Vagina (tissue), 2 donors: Measurements from ENCODE around the gene MIAT. TPM values are rescaled to one million over a fixed set of nuclear protein-coding genes. Genes with fewer than 3 reads are reported as not detected.

Source experiments
- DNase-seq, 2 donors: peaks; one replicate each; pipeline ENCODE4 v3.0.0-alpha.2; 2017; ENCODE audit errors: extremely low spot score in 2 of 2
- H3K27ac ChIP-seq: fragments of 200-600 bp; sonication (generic); one replicate; pipeline ENCODE4 v1.5.1; 2019
- H3K27me3 ChIP-seq: fragments of 200-600 bp; sonication (generic); one replicate; pipeline ENCODE4 v1.5.1; 2019
- H3K36me3 ChIP-seq, 2 donors: fragments of 200-600 bp; sonication (generic); one replicate each; pipeline ENCODE4 v1.5.1; 2017 to 2019
- H3K4me1 ChIP-seq: fragments of 200-600 bp; sonication (generic); one replicate; pipeline ENCODE4 v1.5.1; 2019
- H3K4me3 ChIP-seq, 2 donors: fragments of 200-600 bp; sonication (generic); 1 replicate in 1 of 2; 2 replicates in 1 of 2; pipeline ENCODE4 v1.5.1; 2016 to 2019
- H3K9me3 ChIP-seq: fragments of 200-600 bp; sonication (generic); one replicate; pipeline ENCODE4 v1.5.1; 2019
- POLR2A ChIP-seq, 2 donors: fragments of 450-650 bp; IDR thresholded peaks; one replicate each; pipeline ENCODE4 v1.6.1; 2017; ENCODE audit warnings: antibody characterized with exemption in 2 of 2, mild to moderate bottlenecking in 2 of 2, moderate library complexity in 2 of 2
- POLR2AphosphoS5 ChIP-seq, 2 donors: sonication (generic); formaldehyde crosslinking; IDR thresholded peaks; one replicate each; pipeline ENCODE4 v1.9.0; 2017; ENCODE audit warnings: antibody characterized with exemption in 2 of 2, mild to moderate bottlenecking in 2 of 2, low read depth in 1 of 2; ENCODE audit not compliant: insufficient read depth in 1 of 2
- intact Hi-C: fragments of 100-400 bp; cut with DNase I; formaldehyde crosslinking; loops from one replicate; pipeline ENCODE4 v1.15.1; 2023
- total RNA-seq: library from RNA; depleted of rRNA; stranded (reverse); fragments of >200 nt; gene quantifications from one replicate; pipeline ENCODE4 v1.2.3, GENCODE V29; 2016
- TF ChIP-seq, protein P1 (sequence below), 3 experiments: fragments of 450-650 bp in 2 of 3; fragments of 200-600 bp in 1 of 3; sonication (generic) in 1 of 3; IDR thresholded peaks; one replicate each; pipeline ENCODE4 v1.5.1; 2017 to 2019; ENCODE audit warnings: antibody characterized with exemption in 3 of 3, mild to moderate bottlenecking in 2 of 3, moderate library complexity in 2 of 3

Gene MIAT
- total RNA-seq, 1 donor from 2014 or later: 2.7 TPM

DNA sequence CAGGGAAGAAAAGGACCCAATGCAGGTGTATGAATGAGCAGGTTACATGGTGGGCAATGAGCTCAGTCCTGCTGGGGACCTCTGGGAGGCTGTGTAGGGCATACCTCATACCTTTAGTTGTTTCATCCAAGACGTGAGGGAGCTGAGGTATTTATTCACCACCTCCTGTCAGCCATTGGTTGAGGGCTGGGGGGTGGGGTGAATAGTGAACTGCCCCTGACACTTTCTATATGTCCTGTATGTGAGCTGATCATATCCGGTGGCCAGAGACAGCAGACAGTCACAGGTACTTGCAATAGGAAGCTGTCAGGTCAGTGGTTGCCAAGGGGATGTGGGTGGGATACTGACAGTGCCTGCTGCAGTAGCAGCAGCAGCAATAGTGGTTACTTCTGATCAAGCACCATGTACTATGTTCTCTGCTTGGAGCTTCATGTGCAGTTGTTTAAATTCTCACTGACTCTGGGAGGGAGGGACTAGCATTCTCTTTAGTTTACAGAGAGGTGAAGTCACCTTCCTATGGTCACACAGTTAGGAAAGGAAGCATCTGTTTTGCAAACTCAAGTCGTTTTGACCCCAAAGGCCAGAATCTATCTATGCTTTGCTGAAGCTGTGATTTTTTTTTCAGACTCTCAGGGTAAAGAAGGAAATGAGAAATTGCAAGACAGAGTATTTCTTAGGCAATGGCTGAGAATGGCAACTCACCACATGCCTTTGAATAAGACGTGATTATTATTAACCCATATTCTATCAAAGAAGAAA, 54.0 kb downstream of the MIAT start:
- Histone ChIP-seq H3K4me1 (no peaks in the 10 kb centered on the region), H3K9me3 (peaks cover 9% of the 10 kb centered on the region), H3K36me3 (no peaks in the 10 kb centered on the region), H3K4me3 (no peak overlapping the region), H3K27ac (no peak overlapping the region), H3K27me3 (no peaks in the 10 kb centered on the region)
- no peak for TF ChIP-seq POLR2A (IDR thresholded peaks at IDR 0.05)
- TF ChIP-seq, protein P1, sequence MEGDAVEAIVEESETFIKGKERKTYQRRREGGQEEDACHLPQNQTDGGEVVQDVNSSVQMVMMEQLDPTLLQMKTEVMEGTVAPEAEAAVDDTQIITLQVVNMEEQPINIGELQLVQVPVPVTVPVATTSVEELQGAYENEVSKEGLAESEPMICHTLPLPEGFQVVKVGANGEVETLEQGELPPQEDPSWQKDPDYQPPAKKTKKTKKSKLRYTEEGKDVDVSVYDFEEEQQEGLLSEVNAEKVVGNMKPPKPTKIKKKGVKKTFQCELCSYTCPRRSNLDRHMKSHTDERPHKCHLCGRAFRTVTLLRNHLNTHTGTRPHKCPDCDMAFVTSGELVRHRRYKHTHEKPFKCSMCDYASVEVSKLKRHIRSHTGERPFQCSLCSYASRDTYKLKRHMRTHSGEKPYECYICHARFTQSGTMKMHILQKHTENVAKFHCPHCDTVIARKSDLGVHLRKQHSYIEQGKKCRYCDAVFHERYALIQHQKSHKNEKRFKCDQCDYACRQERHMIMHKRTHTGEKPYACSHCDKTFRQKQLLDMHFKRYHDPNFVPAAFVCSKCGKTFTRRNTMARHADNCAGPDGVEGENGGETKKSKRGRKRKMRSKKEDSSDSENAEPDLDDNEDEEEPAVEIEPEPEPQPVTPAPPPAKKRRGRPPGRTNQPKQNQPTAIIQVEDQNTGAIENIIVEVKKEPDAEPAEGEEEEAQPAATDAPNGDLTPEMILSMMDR (IDR thresholded peaks at IDR 0.05): no peak
- intact Hi-C loops: no loop called here
- no peak for DNase-seq

- no peak overlapping the region for H3K27ac ChIP-seq
- no peaks in the 10 kb centered on the region for H3K4me1 ChIP-seq
- DNase-seq: no peak
- intact Hi-C loops: no loop called here
- no peak overlapping the region for H3K4me3 ChIP-seq
- H3K36me3 ChIP-seq: no peaks in the 10 kb centered on the region
- H3K9me3 ChIP-seq: peaks cover 4% of the 10 kb centered on the region
- no peak for TF ChIP-seq POLR2A (IDR thresholded peaks at IDR 0.05)
- TF ChIP-seq POLR2AphosphoS5 (IDR thresholded peaks at IDR 0.05; ENCODE audit: insufficient read depth in 1 of 2, low read depth in 1 of 2): no peak
- TF ChIP-seq, protein P1 (IDR thresholded peaks at IDR 0.05): no peak
- H3K27me3 ChIP-seq: no peaks in the 10 kb centered on the region
Observed at GRCh38 chr22:26712158-26712557, 54.8 kb downstream of the MIAT start.

DNA sequence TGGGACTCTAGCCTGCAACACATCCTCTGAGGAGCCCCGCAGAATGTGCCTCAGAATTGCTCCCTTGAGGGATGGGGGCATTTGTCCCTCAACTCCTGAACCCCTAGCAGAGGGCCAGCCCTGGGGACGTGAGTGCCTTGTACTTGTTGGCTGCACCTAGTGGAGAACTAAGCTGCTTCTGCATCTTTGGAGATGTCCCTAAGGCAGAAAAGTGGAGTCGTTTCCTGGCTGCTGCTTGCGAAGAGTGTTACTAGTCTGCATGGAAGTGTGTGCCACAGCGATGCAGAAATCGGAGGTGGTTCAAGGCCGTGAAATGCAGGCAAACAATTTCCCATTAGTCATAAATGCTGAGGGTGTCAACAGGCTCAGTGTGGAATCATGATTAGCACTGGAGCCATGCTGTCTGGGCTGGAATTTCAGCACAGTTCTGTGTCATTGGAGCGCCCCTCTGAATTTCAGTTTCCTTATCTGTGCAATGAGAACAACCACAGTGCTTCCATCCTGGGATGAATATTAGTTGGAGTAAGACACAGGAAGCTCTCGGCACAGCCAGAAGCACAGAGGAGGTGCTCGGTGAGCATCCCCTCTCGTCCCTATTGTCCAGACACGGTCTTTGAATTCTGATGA, 56.5 kb downstream of the MIAT start:
- Histone ChIP-seq H3K9me3 (no peaks in the 10 kb centered on the region), H3K36me3 (peaks cover 0 to 8% of the 10 kb centered on the region in 2 donors), H3K27me3 (no peaks in the 10 kb centered on the region), H3K27ac (no peak overlapping the region), H3K4me3 (no peak overlapping the region), H3K4me1 (no peaks in the 10 kb centered on the region)
- DNase-seq: no peak
- intact Hi-C loops: no loop called here
- TF ChIP-seq, protein P1 (IDR thresholded peaks at IDR 0.05): no peak
- TF ChIP-seq POLR2A (IDR thresholded peaks at IDR 0.05) (no peak), POLR2AphosphoS5 (IDR thresholded peaks at IDR 0.05; ENCODE audit: insufficient read depth in 1 of 2, low read depth in 1 of 2) (no peak)

DNA sequence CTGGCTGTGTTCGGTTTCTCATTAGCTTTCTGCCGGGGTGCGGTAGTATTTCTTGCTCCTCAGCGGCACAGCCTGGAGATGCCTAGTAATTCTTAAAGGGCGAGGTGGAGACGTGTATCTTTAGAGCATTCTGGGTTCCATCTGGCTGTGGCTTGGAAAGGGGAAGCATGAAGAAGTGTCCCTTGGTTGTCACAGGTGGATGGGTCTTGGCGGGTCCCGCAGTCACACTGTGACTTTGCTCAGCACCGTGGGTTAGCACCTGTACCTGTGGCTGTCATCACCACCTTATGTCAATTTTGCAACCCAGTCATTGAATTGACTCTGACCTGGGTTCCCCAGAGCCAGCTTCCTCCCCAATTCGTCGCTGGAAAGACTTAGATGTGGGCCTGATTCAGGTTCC, 57.6 kb downstream of the MIAT start:
- intact Hi-C loops: no loop called here
- no peak for TF ChIP-seq POLR2A (IDR thresholded peaks at IDR 0.05)
- no peak for TF ChIP-seq POLR2AphosphoS5 (IDR thresholded peaks at IDR 0.05; ENCODE audit: insufficient read depth in 1 of 2, low read depth in 1 of 2)
- TF ChIP-seq, protein P1 (IDR thresholded peaks at IDR 0.05): no peak
- H3K27ac ChIP-seq: no peak overlapping the region
- H3K4me1 ChIP-seq: no peaks in the 10 kb centered on the region
- H3K36me3 ChIP-seq: peaks cover 0 to 8% of the 10 kb centered on the region in 2 donors
- no peaks in the 10 kb centered on the region for H3K27me3 ChIP-seq
- no peak for DNase-seq
- H3K9me3 ChIP-seq: no peaks in the 10 kb centered on the region
- H3K4me3 ChIP-seq: no peak overlapping the region

GRCh38 chr22:26715392-26715936, 58.1 kb downstream of the MIAT start:
- no peak for DNase-seq
- Histone ChIP-seq H3K4me1 (no peaks in the 10 kb centered on the region), H3K9me3 (no peaks in the 10 kb centered on the region), H3K27me3 (no peaks in the 10 kb centered on the region), H3K27ac (no peak overlapping the region), H3K36me3 (peaks cover 0 to 8% of the 10 kb centered on the region in 2 donors), H3K4me3 (no peak overlapping the region)
- intact Hi-C loops: no loop called here
- TF ChIP-seq, protein P1 (IDR thresholded peaks at IDR 0.05): no peak
- TF ChIP-seq POLR2AphosphoS5 (IDR thresholded peaks at IDR 0.05; ENCODE audit: insufficient read depth in 1 of 2, low read depth in 1 of 2) (no peak), POLR2A (IDR thresholded peaks at IDR 0.05) (no peak)
